NCI-H1417 (cell line): ENCODE results near the gene DOCK8.
"Not testable (repeated sequence)": the region's sequence is repeated elsewhere in the genome, so short reads cannot be mapped to it uniquely, and the experiment has no call there.

Experiments
- DNase-seq, 3 experiments: peaks; one replicate each; lab custom pipeline; 2025; lab: John Stamatoyannopoulos, UW

Gene DOCK8

GRCh38 chr9:214648-215493 is at the start of gene DOCK8:
DOCK8 (plus strand) TSS chr9:214865; CDS start chr9:214977, 112 bp downstream.
- peak; percentile 17 to 52 (median 18) for DNase-seq

- DNase-seq = not testable (repeated sequence)
Measured at GRCh38 chr9:169757-170156, 44.9 kb upstream of the DOCK8 start.

- DNase-seq = not testable (repeated sequence)
Measured at GRCh38 chr9:178140-178825, 36.4 kb upstream of the DOCK8 start.

GRCh38 chr9:178970-179383 is 35.7 kb upstream of the DOCK8 start, which contains the start of gene ZNG1A:
ZNG1A (minus strand) TSS chr9:179056; CDS start chr9:178969, 87 bp downstream.
- DNase-seq = peak; percentile 81 to 88 (median 86)

- not testable (repeated sequence) for DNase-seq
Measured at GRCh38 chr9:199601-200000, 15.1 kb upstream of the DOCK8 start.

- no peak for DNase-seq
Measured at GRCh38 chr9:206481-206880, 8.2 kb upstream of the DOCK8 start.

- no peak for DNase-seq
Measured at GRCh38 chr9:209143-209758, 5.4 kb upstream of the DOCK8 start.

GRCh38 chr9:211036-211435 is 3.6 kb upstream of the DOCK8 start:
- DNase-seq = no peak

- DNase-seq = no peak
Measured at GRCh38 chr9:211557-211956, 3.1 kb upstream of the DOCK8 start.

- no peak for DNase-seq
Measured at GRCh38 chr9:212297-212696, 2.4 kb upstream of the DOCK8 start.

- not testable (repeated sequence) for DNase-seq
Measured at GRCh38 chr9:213901-214300, 764 bp upstream of the DOCK8 start.

GRCh38 chr9:214351-214647 is 366 bp upstream of the DOCK8 start:
- DNase-seq = no peak

- DNase-seq = no peak
Measured at GRCh38 chr9:215631-216155, 1.0 kb downstream of the DOCK8 start.

GRCh38 chr9:216866-217265 is 2.2 kb downstream of the DOCK8 start:
- no peak for DNase-seq

GRCh38 chr9:217950-218349 is 3.3 kb downstream of the DOCK8 start:
- DNase-seq = no peak

- not testable (repeated sequence) for DNase-seq
Measured at GRCh38 chr9:219036-219435, 4.4 kb downstream of the DOCK8 start.

GRCh38 chr9:219670-220365 is 5.2 kb downstream of the DOCK8 start:
- DNase-seq = no peak

GRCh38 chr9:221989-222776 is 7.5 kb downstream of the DOCK8 start:
- DNase-seq = no peak

GRCh38 chr9:223152-223551 is 8.5 kb downstream of the DOCK8 start:
- no peak for DNase-seq

- no peak for DNase-seq
Measured at GRCh38 chr9:224026-224425, 9.4 kb downstream of the DOCK8 start.
